HL-60/S4 treated with phorbol 12-myristate 13-acetate at 8.2 ng/mL for 4 days and 3 days (cell line): ENCODE results near the gene CBLC.

ENCODE experiments used
- in situ Hi-C: fragments of 300-500 bp; cut with MboI; formaldehyde crosslinking; loops from 2 replicates; pipeline ENCODE4 v1.15.0; 2022; ENCODE audit warnings: low sequenced_read_pairs

CBLC gene, protein sequence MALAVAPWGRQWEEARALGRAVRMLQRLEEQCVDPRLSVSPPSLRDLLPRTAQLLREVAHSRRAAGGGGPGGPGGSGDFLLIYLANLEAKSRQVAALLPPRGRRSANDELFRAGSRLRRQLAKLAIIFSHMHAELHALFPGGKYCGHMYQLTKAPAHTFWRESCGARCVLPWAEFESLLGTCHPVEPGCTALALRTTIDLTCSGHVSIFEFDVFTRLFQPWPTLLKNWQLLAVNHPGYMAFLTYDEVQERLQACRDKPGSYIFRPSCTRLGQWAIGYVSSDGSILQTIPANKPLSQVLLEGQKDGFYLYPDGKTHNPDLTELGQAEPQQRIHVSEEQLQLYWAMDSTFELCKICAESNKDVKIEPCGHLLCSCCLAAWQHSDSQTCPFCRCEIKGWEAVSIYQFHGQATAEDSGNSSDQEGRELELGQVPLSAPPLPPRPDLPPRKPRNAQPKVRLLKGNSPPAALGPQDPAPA

DNA sequence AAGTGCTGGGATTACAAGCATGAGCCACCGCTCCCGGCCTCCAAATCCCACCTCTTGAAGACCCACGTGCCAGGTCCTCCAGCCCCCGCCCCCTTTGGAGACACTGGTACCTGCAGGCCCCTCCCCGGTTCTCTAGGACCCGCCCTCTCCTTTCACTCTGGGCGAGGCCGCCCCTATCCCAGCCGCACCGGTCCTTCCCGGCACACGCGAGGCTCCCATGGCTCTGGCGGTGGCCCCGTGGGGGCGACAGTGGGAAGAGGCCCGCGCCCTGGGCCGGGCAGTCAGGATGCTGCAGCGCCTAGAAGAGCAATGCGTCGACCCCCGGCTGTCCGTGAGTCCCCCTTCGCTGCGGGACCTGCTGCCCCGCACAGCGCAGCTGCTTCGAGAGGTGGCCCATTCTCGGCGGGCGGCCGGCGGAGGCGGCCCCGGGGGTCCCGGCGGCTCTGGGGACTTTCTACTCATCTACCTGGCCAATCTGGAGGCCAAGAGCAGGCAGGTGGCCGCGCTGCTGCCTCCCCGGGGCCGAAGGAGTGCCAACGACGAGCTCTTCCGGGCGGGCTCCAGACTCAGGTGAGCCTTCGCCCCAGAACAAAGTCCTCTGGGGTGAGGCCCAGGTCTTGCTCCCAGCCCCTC is at the start of gene CBLC:
Gene CBLC, plus strand, starts transcription at position 176 of the 633 bp plus-strand sequence. Its CDS starts 42 bp downstream, at position 218.
- in situ Hi-C loops = loop anchor here (10.0 kb wide), 1 partner anchor 53 kb away; no protein-coding TSS in a partner anchor

DNA sequence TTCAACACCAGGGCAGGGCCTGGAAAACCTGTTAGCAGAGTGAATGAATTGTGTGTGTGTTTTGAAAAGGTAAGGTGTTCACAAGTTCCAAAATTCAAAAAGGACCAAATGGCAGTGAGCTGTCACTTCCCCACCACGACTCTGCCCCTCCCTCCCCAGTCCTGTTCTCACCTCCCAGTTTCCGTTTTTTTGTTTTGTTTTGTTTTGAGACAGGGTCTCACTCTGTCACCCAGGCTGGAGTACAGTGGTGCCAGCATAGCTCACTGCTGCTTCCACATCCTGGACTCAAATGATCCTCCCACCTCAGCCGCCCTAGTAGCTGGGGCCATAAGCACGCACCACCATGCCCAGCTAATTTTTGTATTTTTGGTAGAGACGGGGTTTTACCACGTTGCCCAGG is 49.5 kb upstream of the CBLC start:
- in situ Hi-C loops = loop anchor here (10.0 kb wide), 1 partner anchor 47 kb away; the partner anchor contains the start of gene CBLC

DNA sequence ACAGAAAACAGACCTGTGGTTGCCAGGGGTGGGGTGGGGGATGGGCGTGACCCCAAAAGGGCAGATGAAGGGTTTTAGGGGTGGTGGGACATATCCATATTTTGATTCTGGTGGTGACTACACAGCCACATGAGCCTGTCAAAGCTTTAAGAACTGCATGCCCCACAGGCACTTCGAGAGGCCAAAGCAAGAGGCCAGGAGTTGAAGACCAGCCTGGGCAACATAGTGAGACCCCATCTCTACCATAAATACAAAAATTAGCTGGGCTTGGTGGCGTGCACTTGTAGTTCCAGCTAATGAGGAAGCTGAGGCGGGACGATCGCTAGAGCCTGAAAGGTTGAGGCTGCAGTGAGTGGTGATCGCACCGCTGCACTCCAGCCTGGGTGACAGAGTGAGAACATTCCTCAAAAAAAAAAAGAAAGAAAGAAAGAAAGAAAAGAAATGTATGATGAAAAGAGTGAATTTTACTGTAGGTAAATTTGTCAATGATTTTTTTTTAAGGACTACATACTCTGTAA is 48.1 kb upstream of the CBLC start:
- in situ Hi-C loops = loop anchor here (10.0 kb wide), 1 partner anchor 45 kb away; the partner anchor contains the start of gene CBLC

DNA sequence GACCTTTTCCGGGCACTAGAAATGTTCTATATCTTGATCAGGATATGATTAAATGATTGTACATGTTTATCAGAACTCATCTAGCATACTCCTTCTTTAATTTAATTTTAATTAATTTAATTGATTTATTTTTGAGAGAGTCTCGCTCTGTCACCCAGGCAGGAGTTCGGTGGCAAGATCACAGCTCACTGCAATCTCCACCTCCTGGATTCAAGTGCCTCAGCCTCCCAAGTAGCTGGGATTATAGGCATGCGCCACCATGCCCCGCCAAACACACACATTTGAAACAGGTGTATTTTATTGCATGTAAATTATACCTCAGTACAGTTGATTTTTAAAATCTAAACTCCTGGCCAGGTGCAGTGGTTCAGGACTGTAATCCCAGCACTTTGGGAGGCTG is 46.6 kb upstream of the CBLC start:
- in situ Hi-C loops = no loop called here

DNA sequence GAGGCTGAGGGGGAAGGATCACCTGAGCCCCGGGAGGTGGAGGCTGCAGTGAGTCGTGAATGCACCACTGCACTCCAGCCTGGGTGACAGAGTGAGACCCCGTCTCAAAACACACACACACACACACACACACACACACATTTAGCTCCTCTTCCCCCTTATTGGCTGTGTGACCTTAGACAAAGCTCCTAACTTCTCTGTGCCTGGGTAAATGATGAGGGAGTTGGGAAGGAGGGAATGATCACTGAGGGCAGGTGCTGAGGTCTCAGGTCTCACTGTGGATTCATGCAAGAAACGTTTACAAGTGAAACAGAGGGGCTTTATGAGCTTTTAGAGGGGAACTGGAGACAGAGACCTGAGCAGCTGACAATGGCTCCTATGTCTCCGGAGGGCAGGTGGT is 46.1 kb upstream of the CBLC start:
- in situ Hi-C loops = no loop called here

DNA sequence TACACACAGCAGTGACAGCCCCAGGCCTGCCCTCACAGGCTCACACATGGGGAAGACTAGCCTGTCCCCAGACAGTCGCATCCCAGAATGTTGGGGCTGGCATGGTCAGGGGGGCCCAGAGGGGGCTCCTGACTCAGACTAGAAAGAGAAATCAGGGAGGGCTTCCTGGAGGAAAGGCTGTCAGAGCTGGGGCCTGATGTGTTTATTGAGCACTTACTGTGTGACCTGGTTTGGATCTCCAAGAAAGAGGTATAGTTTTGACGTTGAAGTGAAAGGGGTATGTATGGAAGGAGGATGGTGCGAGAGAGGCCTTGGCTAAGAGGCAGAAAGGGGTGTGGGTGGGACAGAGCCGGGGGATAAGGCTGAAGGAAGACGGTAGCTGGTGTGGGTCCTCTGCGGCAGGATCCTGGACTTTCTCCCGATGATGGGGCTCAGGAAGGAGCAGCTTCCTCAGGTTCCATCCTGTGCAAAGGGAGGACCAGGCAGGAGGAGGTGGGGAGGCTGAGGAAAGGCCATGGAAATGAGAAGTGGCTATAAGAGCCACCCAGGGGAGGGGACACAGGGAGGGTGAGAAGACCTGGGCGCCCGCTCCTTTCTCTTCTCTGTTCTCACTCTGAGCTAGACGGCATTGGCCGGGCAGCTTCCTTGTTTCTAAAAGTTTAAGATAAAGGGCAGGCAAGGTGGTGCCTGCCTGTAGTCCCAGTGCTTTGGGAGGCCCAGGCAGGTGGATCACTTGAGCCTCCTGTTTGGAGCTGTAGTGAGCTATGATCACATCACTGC is 45.3 kb upstream of the CBLC start:
- in situ Hi-C loops = no loop called here

DNA sequence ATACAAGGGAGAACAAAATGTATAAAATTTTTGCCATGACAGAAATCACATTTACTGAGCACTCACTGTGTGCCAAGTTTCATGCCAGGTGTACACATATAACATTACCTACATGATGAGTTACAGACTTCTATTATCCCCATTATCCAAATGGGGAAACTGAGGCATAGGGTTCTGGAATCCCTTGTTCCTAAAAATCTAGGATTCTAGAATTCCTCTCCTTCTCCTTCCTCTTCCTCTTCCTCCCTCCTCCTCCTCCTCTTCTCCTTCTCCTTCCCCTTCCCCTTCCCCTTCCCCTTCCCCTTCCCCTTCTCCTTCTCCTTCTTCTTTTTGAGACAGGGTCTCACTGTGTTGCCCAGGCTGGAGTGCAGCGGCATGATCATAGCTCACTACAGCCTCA is 43.3 kb upstream of the CBLC start:
- in situ Hi-C loops = no loop called here

DNA sequence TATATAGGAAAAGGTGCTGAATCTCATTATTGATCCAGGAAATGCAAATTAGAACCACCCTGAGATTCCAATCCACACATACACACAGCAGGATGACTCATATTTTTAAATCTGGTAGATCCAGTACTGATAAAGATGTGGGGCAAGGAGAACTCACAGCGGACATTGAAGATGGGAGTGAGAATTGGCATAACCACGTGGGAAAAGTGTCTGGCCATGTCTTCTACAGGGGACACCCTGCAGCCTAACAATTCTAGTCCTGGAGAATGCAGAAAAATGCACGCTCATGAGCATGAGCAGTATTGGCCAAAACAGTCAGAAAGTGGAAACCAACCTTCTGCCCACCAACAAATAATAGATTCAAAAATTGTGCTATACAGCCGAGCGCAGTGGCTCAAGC is 42.7 kb upstream of the CBLC start:
- in situ Hi-C loops = no loop called here

DNA sequence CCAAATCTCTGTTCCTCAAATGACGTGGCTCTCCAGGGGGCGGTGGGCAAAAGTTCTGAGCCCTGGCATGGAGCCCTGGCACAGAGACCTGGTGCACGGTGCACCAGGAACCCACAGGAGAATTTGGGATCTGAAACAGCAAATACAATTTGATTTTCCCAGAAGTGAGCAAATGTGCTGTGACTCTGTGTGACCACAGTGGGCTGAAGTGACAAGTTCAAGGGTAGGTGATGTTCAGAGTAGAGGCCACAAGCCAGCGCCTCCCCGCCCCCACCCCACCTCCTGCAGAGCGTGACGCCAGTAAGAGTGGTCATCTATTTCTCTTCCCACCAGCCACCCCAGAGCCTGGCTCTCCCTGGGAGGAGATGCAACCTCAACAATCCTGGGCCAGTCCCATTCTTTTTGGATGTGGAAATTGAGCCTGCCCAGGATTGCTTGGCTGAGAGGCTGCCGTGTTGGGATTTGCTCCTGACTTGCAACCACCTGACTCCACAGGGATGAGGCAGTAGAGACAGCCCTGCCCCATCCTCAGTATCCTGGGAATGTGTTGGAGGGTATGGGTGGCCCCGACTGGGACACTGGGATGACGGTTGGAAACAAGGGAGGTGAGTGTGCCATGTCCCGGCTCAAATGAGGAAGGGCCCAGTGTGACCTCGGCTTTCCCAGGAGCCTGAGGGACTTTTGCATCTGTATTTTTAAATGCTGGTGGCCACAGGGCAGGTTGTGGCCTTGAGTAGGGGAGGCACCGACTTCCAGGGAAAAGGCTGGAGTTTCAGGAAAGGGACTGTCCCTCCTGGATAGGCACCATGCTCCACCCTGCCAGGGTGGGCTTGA is 40.2 kb upstream of the CBLC start:
- in situ Hi-C loops = no loop called here

DNA sequence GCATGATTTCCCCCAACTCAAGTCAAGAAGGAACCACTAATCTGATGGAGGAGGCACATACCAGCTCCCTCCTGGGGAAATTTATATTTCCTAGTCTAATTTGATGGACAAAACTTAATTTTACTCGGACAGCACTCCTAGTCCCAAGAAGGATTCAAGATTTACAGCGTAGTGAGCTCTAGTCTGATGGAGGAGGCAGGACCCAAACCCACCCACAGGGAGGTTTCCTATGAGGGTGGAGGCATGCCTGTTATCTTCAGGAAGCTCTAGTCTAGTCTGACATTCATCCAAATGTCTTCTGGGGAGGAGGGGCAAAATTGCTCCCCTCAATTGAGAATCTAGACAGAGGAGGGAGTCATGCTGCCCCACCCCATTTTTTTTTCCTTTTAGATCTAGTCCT is 39.6 kb upstream of the CBLC start:
- in situ Hi-C loops = no loop called here

DNA sequence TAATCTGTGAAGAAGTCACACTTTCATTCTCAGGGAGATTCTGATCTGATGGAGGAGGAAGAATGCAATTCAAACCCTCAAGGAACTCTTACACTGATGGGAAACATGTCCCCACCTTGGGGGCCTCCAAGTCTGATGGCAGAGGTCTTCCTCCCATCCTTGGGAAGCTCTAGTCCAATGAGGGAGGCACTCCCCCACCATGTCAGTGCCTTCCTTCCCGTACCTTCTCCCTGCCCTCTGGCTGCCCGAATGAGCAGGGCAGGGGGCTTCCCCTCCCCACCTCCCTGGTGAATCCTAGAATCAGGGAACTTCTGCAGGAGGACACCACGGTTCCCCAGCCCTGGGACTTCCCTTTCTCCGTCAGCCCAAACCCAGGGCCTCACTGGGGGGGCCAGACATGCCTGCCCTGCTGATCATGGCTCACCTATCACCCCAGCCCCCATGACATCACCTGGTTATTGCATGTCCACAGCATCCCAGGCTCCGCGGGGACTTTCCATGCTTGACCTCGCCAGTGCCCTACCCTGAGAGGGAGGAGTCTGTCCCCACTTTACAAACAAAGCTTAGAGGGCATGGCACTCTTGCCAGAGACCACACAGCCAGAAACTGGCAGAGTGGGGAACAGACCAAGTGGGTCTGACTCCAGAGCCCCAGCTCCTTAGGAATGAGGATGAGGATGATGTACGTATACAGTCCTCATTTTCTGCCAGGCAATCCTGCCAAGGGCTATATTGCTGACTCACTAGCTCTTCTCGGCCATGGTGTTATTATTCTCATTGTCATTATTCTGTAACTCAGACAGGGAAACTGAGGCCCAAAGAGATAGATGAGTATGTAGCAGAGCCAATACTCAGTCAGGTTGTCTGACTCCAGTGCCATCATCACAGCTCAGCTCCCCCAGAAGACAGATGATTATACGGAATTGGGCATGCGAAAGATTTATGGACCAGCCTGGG is 38.8 kb upstream of the CBLC start:
- in situ Hi-C loops = no loop called here

DNA sequence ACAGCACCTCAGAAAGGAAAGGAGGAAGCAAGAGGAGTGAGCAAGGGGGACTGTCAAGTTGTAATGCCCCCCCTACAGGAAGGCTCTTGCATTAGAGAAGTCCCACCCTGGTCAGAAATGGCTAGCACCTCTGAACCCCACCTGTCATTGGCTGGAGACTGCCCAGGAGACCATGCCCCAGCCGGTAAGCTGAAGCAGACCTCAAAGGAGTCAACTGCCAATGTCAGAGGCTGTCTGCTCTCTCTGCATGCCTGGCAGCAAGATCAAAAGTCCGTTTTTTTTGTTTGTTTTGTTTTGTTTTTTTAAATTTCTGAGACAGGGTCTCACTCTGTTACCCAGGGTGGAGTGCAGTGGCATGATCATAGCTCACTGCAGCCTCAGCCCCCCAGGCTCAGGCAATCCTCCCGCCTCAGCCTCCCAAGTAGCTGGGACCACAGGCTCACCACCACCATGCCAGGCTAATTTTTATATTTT is 37.3 kb upstream of the CBLC start:
- in situ Hi-C loops = no loop called here

DNA sequence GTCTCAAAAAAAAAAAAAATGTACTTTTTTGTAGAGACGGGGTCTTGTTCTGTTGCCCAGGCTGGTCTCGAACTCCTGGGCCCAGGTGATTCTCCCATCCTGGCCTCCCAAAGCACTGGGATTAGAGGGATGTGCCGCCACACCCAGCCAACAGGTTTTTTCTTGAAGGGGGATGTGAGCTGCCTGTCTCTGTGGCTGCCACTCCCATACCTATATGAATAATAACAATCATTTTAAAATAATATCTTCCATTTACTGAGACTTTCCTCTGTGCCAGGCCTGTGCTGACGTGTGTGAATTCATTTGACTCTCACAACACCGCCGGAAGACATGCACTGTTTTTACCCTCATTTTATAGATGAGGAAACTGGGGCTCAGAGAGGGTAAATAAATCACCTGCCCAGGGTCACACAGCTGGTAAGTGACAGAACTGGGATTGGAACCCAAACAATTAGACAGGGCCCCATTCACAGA is 36.4 kb upstream of the CBLC start:
- in situ Hi-C loops = no loop called here

DNA sequence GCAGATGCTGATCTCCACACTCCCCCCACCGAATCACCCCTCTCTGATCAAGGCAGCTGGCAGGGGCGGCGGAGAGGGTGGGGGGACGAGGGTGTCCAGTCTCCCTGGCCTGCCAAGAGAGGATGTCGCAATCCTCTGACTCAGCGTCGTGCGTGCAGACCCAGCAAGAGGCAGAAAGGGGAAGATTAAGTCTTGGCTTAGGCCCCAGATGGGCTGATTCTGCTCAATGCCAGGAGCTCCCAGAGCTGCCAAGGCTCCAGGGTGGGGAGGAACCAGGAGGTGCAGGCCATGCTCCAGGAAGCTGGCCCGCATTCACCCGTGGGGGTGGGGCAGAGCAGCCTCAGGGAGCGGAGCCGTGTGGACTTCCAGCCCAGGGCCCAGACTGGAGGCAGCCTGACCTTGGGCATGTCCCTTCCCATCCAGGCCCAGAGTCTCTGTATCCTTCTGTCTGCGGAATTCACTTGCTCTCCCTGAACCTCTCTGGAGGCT is 35.8 kb upstream of the CBLC start:
- in situ Hi-C loops = no loop called here

DNA sequence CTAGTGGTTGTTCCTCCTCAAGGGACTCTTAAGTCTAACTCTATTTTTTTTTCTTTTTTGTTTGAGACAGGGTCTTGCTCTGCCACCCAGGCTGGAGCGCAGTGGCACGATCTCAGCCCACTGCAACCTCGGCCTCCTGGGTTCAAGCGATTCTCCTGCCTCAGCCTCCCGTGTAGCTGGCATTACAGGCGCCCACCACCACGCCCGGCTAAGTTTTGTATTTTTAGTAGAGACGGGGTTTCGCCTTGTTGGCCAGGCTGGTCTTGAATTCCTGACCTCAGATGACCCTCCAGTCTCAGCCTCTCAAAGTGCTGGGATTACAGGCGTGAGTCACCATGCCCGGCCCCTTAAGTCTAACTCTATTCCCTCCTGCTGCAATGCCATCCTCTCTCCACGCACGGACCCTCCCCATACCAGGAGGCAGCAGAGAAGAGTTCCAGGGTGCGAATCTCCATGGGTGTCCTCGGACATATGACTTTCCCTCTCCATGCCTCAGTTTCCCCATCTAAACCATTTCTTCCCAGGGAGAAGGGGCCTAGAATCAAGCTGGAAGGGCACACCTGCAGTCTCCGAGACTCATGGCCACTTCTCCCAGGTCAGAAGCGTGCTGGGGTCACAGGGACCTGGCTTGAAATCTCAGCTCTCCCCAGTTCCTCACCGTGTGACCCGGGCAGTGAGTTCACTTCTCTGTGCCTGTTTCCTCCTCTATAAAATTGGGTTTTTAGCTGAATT is 35.2 kb upstream of the CBLC start:
- in situ Hi-C loops = no loop called here

DNA sequence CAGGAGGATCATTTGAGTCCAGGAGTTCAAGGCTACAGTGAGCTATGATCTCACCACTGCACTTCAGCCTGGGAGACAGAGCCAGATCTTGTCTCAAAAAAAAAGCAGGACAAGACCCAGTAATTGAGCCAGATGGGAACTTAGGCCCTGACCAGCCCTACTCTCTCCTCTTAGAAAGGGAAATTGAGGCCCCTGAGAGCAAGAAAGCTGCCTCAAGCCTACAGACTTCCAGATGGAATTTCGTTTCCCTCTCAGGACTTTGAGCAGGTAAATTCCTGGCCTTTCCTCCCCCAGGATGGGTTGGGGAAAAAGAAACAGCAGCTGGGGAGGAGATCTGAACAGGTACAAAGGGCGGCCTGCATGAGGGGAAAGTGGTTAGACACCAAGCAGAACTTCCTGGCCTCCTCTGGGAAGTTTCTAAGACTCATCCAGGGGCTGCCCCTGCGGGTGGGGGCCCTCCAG is 32.8 kb upstream of the CBLC start:
- in situ Hi-C loops = no loop called here

DNA sequence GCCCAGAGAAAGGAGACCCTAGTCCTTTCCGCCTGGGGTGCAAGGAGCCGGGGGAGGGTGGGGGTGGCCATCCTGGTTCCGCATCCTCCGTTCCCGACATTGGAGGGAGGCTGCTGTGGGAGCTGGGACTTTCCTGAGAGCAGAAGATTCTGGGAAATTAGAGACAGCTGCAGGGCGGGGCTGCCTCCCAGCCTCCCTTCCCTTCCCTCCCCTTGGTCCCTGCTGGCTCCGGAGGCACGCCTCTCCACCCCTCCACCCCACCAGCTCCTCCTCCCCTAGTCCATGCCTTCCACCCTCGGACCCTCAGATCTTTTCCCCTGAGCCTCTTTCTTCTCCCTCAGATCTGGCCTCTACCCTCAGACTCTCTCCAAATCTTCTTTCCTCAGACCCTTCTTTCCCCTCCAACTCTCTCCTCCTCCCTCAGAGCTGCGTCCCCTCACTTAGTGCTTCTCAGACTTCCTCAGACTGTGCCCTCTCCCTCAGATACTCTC is 32.3 kb upstream of the CBLC start:
- in situ Hi-C loops = no loop called here
